Activated naive CD4-positive, alpha-beta T cell treated with Interleukin-2 at 50 U/mL for 16 hours (primary cell): ENCODE data around the gene EFCC1.

Source experiments
- DNase-seq: peaks from one replicate; pipeline ENCODE4 v3.0.0-alpha.2; 2020

Gene EFCC1

GRCh38 chr3:129035360-129036221 is 34.5 kb downstream of the EFCC1 start:
- no peak for DNase-seq

- no peak for DNase-seq
These were observed 35.4 kb downstream of the EFCC1 start for GRCh38 chr3:129036222-129037092.

GRCh38 chr3:129037093-129037419 is 36.0 kb downstream of the EFCC1 start:
- DNase-seq = no peak

GRCh38 chr3:129038121-129038855 is 37.2 kb downstream of the EFCC1 start:
- DNase-seq = no peak

- no peak for DNase-seq
These were observed 38.4 kb downstream of the EFCC1 start for GRCh38 chr3:129039271-129040038.

- DNase-seq = no peak
These were observed 38.9 kb downstream of the EFCC1 start for GRCh38 chr3:129040039-129040336.

- DNase-seq = no peak
These were observed 39.6 kb downstream of the EFCC1 start for GRCh38 chr3:129040579-129041300.

GRCh38 chr3:129045675-129046036 is 44.6 kb downstream of the EFCC1 start:
- peak; percentile 32 for DNase-seq

- no peak for DNase-seq
These were observed 45.1 kb downstream of the EFCC1 start for GRCh38 chr3:129046037-129046731.

GRCh38 chr3:129046732-129047552 is 45.8 kb downstream of the EFCC1 start:
- DNase-seq = no peak

- no peak for DNase-seq
These were observed 46.4 kb downstream of the EFCC1 start for GRCh38 chr3:129047553-129047839.

- DNase-seq = no peak
These were observed 49.6 kb downstream of the EFCC1 start for GRCh38 chr3:129050556-129051295.

- DNase-seq = no peak
These were observed 50.8 kb downstream of the EFCC1 start for GRCh38 chr3:129051871-129052340.

- no peak for DNase-seq
These were observed 51.6 kb downstream of the EFCC1 start for GRCh38 chr3:129052675-129053074.

- no peak for DNase-seq
These were observed 53.6 kb downstream of the EFCC1 start for GRCh38 chr3:129054605-129055104.

- no peak for DNase-seq
These were observed 55.5 kb downstream of the EFCC1 start for GRCh38 chr3:129056451-129057173.

- DNase-seq = no peak
These were observed 56.1 kb downstream of the EFCC1 start for GRCh38 chr3:129057249-129057648.

GRCh38 chr3:129058441-129059200 is 57.5 kb downstream of the EFCC1 start:
- DNase-seq = no peak
